Measurements from ENCODE around the gene CCNG1.
A peak's percentile ranks its signal among the peaks of the same experiment; 100 is the strongest.
"Not testable (repeated sequence)": the region's sequence is repeated elsewhere in the genome, so short reads cannot be mapped to it uniquely, and the experiment has no call there.

Gene CCNG1

DNA sequence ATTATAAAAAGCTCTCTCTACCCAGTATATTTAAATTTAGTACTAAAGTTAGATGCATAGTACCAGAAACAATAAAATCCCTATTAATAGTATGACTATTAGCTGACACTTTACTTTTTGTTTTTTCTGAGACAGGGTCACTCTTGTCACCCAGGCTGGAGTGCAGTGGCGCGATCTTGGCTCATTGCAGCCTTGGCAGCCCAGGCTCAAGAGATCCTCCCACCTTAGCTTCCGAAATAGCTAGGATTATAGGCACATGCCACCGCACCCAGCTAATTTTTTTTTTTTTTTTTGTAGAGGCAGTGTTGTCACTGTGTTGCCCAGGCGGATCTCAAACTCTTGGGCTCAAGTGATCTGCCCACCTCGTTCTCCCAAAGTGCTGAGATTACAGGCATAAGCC lies 8.0 kb downstream of the CCNG1 start:
- DNase-seq: no peak

DNA sequence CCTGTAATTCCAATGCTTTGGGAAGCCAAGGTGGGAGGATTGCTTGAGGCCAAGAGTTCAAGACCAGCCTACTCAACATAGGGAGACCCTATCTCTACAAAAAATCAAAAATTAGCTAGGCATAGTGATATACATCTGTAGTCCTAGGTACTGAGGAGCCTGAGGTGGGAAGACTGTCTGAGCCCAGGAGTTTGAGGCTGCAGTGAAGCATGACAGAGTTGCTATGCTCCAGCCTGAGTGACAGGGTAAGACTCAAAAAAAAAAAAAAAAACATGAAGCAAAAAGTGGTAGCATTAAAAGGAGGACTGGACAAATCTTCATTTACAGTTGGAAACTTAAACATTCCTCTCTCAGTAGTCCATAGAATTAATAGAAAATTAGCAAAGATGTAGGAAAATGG lies 9.8 kb downstream of the CCNG1 start:
- no peak for DNase-seq

DNA sequence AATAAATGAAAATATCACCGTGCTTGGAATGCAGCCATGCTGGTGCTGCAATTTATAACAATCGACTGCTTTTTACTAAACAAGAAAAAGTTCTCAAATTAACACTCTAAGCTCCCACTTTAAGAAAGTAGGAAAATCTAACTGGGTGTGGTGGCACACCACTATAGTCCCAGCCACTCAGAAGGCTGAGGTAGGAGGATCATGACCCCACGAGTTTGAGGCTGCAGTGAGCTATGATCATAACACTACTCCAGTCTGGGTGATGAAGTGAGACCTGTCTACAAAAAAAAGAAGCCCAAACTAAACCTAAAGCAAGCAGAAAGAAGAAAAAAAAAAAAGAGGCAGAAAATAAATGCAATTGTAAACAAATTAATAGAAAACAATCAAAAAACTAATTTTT lies 10.5 kb downstream of the CCNG1 start:
- no peak for DNase-seq

DNA sequence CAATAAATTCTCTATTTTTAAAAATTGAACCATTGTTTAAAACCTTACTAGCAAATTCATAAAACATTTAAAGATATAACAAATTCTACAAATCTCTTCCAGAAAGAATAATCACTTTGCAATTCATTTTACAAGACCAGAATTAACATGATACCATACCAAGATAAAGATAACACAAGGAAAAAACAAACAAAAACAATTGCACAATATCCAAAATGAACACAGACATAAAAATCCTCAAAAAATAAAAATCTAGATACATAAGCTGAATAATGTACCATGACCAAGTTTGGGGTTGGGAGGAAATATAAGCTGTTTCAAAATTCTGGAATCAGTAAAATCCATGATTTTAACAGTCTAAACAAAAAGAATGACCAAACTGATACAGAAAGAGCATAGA lies 11.1 kb downstream of the CCNG1 start:
- DNase-seq: no peak

DNA sequence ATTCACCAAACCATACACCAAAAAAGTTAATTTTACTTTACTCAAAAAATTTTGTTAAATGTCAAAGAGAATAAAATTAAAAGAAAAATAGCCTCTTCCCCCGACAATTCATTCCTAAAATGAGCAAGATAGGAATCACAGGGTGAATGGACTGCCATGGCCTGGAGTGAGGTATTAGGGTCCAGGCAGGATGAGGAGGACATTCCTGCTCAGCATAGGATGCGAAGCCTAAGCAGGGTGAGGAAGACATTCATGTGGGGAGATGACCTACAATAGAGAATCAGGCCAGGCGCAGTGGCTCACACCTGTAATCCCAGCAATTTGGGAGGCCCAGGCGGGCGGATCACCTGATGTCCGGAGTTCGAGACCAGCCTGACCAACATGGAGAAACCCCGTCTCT lies 14.1 kb downstream of the CCNG1 start:
- no peak for DNase-seq

DNA sequence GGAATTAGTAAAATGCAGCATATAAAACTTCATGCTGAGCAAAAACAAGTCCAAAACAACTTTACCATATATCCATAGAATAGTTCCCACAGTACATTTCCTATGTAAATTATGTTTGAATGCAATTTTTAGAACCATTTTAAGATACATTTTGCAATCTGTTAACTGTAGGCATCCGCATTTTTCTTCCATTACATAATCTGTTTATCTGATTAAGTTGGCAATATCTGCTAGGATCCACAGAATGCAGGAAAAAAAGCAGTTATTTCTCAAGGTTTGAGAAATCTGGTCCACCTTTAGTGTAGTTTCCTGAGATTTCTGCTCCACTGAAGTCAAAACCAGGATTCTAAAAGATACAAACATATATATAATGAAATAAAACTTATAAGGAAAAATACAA lies 16.3 kb downstream of the CCNG1 start:
- DNase-seq: no peak

DNA sequence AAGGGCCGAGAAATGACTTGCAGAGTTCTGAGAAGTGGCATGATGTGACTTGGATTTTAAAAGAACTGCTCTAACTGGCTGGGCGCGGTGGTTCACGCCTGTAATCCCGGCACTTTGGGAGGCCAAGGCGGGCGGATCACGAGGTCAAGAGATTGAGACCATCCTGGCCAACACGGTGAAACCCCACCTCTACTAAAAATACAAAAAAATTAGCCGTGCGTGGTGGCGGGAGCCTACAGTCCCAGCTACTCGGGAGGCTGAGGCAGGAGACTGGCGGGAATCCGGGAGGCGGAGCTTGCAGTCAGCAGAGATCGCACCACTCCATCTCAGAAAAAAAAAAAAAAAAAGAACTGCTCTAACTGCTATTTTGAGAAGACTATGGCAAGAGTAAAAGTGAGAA lies 18.0 kb downstream of the CCNG1 start:
- DNase-seq: not testable (repeated sequence)

DNA sequence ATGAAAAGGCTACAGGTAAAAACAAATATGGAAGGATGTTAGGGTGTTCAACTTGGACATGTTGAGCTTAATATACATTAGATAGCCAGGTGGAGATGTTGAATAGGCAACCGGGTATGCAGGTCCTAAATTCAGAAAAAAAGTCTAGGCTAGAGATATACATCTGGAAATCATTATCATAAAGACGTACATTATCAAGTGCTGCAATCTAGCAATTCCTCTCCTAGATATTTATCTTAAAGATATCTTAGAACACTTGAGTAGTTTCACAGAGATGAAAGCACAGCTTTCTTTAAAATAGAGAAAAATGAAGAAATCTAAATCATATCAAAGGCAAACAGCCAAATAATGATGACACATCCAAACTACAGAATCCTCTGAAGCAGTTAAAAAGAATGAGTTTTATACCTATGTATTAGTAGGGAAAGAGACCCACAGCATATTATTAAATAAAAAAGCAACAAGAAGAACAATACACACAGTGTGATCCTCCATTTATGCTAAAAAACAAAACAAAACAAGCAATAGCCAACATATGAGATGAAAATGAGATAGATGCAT lies 18.7 kb downstream of the CCNG1 start:
- no peak for DNase-seq

DNA sequence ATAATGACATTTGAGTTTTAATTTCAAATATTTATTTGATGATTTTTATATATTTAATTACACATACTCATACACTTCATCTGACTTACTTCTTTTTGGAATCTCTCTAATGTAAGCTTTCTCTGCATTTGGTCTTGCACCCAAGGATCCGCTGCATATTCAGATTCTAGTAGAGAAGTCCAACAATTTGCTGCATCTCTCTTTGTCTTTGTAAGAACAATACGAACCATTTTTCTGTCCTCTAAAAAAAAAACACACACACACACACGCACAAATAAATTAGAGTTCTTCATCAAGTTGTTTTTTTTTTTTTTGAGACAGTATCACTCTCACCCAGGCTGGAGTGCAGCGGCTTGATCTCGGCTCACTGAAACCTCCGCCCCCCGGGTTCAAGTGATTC lies 19.4 kb downstream of the CCNG1 start:
- DNase-seq: no peak

DNA sequence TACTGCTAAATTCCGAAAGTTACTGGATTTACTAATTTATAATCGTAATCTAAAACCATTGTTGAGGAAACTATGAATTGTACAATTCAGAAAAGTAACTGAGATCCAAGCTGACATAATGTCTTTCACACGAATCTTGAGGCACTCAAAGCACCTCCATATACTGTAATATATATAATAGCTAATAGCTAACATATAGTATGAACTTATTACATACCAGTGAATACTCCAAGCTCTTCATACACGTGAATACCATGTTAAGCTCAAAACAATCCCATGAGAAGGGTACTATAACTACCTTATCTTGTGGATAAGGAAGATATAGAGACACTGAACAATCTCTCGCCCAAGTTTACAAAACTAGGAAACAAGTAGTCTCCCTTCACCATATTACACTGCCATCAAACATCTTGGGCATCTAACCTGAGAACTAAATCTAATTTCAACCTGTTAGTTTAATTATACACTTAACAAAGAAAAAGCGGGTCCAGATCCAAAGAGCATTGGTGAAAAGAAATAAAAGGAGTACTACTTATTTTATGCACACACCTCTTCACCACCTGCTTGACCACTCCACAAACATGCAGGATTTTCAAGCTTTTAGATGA lies 21.5 kb downstream of the CCNG1 start:
- no peak for DNase-seq

DNA sequence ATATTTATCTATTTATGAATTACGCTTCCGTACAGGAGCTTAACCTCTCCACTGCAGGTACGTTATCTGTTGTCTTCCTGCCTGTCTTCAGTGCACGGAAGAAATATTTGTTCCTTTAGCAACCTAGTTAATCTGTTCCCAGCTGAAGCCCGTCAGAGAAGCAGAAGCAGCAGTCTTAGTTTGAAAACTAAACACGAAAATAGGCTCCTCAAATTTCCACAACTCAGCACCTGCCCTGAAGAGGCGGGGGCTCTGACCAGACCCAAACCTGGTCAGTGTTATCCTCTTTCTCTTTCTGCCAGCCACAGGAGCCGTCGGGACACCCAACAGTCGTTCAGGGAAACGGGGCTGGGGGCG lies 22.0 kb downstream of the CCNG1 start:
- DNase-seq: peak; percentile 27 to 37

DNA sequence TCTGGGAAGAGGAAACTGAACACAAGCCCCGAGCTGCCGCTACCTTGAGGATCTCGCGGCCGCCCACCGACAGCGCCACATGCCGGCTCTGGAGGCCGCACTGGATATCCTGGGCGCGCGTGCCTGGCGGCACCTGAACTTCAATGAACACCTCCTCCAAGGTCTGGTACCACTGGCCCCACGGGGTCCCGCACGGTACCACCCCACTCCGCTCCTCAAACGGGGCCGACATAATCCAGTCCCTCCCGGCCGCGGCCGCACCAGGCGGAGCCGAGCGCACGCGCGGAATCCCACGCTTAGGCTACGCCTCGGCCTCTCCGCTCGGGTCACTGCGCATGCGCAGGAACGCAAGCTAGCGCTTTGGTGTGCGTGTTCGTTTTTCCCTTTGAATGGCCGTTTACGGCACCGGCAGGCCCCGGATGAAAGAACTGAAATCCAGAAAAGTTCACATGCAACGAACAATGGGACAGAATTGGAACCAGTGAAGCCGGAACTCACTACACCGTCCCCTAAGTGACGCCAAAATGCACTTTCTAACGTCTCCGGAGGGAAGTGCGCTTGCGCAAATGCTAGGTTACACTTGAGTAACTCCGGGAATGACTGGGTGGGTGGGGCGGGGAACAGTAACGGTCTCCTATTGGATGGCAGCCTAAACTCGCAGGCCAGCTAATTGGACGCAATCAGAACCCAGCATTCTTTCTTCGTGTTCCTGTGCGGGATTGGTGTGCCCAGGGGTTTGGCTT lies 22.6 kb downstream of the CCNG1 start, which contains the start of gene NUDCD2:
TSS of gene NUDCD2 (minus strand) at position 284 of the 743 bp plus-strand sequence. CDS start at position 232, 52 bp downstream.
- DNase-seq: peak; percentile 94 to 95

DNA sequence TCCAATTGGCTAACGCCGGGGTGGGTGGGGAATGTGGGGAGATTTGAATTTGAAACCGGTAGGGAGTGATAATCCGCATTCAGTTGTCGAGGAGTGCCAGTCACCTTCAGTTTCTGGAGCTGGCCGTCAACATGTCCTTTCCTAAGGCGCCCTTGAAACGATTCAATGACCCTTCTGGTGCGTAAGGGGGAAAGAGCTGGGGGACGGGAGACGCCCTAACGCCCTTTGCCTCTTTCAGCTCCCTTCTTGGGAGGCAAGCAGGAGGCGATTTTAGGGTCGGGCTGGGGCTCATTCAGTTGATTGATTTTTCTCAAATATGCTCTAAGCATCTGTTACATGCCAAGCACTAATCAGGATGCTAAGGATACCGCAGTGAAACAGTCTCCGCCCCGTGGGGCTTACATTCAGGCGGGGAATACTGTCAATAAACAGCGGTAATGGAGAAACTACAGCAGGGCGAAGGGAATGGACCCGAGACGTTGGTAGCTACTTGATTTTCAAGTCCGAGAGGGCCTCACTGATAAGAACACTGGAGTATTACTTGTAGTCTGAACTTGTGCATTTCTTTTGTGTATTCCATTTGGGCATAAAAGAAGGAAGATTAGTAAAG lies 23.3 kb downstream of the CCNG1 start, which contains the start of gene HMMR:
TSS of gene HMMR (plus strand) at position 71 of the 610 bp plus-strand sequence. CDS start at position 132, 61 bp downstream.
- peak; percentile 50 to 52 for DNase-seq

DNA sequence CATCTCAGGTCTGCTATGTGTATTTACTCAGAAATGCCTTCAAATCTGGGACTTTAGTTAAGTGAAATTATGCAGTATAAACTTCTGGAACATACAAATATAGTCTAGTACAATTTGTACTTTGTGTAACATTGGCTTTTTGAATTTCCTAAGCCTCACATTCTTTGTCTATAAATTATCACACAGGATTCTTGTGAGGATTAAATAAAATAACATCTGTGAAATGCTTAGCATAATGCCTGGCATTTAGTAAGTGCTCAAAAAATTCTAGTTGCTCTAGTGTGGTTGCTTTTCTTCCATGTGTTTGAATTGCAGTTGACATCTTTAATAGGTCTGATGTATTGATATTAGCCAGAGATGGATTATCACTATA lies 25.7 kb downstream of the CCNG1 start:
- no peak for DNase-seq

DNA sequence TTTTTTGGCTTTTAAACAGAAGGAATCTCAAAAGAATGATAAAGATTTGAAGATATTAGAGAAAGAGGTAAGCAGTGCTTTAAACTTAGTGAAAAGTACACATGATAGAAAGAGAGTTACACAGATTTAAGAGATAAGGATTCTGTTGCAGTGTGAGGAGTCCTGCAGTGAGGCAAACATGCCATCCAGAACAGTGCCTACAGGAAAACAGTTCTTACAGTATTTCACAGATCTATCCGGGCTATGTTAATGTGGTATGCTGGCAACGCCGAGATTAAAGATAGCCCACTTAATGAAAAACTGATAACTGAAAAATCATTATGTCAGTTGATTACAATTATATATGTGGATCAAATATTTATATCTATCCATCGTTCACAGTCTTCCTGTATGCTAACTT lies 30.3 kb downstream of the CCNG1 start:
- DNase-seq: no peak

DNA sequence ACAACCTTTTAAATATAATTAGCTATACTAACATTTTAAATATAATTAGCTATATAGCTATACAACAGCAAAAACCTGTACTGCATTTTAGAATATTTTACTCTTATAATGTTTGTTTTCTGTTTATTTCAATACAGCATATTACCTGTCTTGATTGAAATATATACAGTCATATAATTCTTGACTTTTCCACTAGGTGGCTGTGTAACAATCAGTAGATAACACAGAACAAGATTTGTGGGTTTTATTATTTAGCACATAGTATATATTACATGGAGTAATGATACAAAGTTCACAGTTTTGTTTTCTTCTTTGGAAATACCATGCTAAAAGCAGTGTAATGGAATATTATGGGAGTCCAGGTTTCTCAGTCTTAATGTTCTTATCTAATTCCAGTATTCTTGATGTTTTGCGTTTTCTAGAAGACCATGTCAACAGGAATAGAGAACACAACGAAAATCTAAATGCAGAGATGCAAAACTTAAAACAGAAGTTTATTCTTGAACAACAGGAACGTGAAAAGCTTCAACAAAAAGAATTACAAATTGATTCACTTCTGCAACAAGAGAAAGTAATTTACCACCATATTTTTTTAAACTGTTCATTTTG lies 36.3 kb downstream of the CCNG1 start:
- DNase-seq: peak in 1 of 2 experiments; percentile 8

DNA sequence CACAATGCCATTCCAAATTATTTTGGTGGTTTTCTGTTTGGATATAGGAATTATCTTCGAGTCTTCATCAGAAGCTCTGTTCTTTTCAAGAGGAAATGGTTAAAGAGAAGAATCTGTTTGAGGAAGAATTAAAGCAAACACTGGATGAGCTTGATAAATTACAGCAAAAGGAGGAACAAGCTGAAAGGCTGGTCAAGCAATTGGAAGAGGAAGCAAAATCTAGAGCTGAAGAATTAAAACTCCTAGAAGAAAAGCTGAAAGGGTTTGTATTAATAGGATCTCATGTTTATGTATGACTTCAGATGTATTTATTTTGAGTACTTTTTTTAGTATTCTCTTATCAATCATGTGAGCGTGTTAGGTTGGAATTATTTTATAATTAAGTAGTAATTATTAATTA lies 38.0 kb downstream of the CCNG1 start:
- no peak for DNase-seq

DNA sequence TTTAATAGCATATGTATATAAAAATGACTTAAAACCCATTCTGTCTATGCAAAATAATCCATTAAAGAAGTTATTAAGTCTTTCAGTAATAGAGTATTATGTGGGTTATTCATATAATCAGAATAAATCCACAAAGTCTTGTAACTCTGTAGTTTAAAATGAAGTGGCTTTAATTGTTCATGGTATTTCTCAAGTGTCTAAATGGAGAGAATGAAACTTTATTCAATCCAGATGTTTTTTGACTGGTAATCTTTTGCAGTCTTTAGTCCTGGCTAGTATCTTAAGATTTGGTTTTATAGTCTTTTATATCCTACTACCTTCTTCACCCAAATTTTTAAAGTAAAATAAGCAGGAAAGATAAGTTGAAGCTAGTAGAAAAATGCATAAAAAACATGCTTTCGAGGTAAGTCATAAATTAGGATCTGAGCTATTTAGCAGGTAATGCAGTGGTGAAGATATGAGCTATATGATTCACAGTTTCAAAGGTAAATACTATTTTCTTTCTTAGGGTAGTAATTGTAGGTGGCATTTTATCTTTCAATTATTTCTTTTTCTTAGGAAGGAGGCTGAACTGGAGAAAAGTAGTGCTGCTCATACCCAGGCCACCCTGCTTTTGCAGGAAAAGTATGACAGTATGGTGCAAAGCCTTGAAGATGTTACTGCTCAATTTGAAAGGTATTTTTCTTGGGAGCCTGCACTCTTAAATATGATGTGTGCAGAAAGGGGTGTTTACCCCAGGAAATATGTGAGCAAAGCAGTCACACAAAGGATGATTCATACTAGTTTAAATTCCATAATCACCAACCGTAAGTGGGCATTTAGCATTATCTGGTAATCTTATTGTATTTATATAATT lies 41.0 kb downstream of the CCNG1 start:
- DNase-seq: no peak

DNA sequence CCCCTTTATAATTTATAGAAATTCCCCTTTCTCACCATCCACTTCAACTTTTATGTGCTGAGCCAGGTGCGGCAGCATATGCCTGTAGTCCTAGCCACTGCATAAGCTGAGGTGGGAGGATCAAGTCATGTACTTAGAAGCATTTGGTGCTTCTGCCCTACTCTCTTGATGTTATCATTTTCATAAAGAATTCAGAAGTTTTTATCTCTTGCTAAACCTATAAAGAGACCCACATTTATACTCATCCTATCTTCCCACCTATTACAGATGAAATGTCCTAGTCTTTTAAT lies 41.5 kb downstream of the CCNG1 start:
- DNase-seq: no peak

DNA sequence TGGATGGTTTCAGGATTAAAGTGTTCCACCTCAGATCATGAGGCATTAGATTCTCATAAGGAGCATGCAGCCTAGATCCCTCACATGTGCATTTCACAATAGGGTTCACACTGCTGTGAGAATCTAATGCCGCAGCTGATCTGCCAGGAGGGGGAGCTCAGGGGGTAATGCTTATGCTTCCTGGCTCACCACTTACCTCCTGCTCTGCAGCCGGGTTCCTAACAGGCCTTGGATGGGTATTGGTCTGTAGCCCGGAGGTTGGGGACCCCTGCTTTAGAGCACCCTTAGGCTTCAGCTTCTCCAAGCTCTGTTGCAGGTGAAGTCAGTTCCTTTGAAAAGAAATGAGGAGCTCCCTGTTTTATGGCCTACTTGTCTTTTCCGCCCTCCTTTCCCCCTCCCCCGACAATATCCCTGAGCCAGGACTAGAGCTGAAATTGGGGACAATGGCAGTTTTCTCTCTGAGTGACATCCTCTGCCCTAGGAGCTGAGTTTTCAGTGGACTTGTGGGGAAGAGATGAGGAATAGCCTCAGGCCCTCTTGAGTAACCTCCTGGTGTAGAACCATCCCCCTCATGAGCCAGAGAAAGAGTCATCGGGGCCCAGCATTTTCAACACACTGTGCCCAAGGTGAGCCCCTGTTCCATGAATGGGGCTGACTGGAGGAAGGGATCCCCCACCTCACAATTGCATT lies 51.8 kb downstream of the CCNG1 start:
- no peak for DNase-seq

DNA sequence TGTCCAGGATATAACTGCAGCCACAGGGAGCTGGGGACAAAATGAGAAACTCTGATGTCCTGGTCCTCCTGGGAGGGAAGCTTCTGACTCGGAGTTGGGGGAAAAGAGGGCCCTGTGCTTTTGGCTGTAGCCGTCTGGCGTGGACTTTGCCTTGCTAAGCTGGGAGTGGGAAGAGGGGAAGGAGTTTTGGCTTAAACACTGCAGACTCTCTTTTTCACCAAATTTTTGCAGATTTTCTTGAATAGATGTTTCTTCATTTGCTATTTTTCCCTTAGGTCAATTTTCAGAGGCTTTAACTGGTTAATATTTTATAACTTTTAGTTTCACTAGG lies 52.3 kb downstream of the CCNG1 start:
- no peak for DNase-seq

All from NCI-H526 (cell line).